Measurements from ENCODE around the gene ZNF878. TPM values are rescaled to one million over a fixed set of nuclear protein-coding genes. Genes with fewer than 3 reads are reported as not detected.

ZNF878 gene
- polyA plus RNA-seq, 3 donors: 1.1 to 1.4 (median 1.3) TPM

GRCh38 chr19:12035220-12036172, 17.3 kb downstream of the ZNF878 start, which contains the start of gene ZNF433:
Gene ZNF433, minus strand, starts transcription at chr19:12035679. Its CDS starts 140 bp downstream, at chr19:12035539.
- DNase-seq (ENCODE audit: low read depth in 3 of 3, low spot score in 2 of 3): peak; percentile 88 to 90 (median 88)

- peak in 1 of 3 donors; percentile 19 for DNase-seq (ENCODE audit: low read depth in 3 of 3, low spot score in 2 of 3)
Measured at GRCh38 chr19:12034620-12035019, 18.1 kb downstream of the ZNF878 start.

GRCh38 chr19:12034198-12034597, 18.6 kb downstream of the ZNF878 start:
- peak in 2 of 3 donors; percentile 19 to 37 for DNase-seq (ENCODE audit: low read depth in 3 of 3, low spot score in 2 of 3)

- DNase-seq (ENCODE audit: low read depth in 3 of 3, low spot score in 2 of 3): no peak
Measured at GRCh38 chr19:12015753-12016116, 37.0 kb downstream of the ZNF878 start.

- no peak for DNase-seq (ENCODE audit: low read depth in 3 of 3, low spot score in 2 of 3)
Measured at GRCh38 chr19:12015015-12015752, 37.6 kb downstream of the ZNF878 start.

- DNase-seq (ENCODE audit: low read depth in 3 of 3, low spot score in 2 of 3): no peak
Measured at GRCh38 chr19:12000152-12000981, 52.4 kb downstream of the ZNF878 start.

- no peak for DNase-seq (ENCODE audit: low read depth in 3 of 3, low spot score in 2 of 3)
Measured at GRCh38 chr19:11995174-11995573, 57.6 kb downstream of the ZNF878 start.

Other genes with a start within 250 kb of the ZNF878 start
- 10 to 100 TPM; 13.2 to 13.6 (median 13.3) TPM for gene ZNF440, start 238.7 kb downstream of the ZNF878 start, polyA plus RNA-seq (ENCODE audit: insufficient read length in 3 of 3)
- 10 to 100 TPM; 20.6 to 22.1 (median 20.9) TPM for gene ZNF439, start 204.2 kb downstream of the ZNF878 start, polyA plus RNA-seq (ENCODE audit: insufficient read length in 3 of 3)
- gene ZNF69, start 165.2 kb downstream of the ZNF878 start, polyA plus RNA-seq (ENCODE audit: insufficient read length in 3 of 3): 10 to 100 TPM; 16.3 to 16.8 (median 16.4) TPM
- gene ZNF700, start 127.9 kb downstream of the ZNF878 start, polyA plus RNA-seq (ENCODE audit: insufficient read length in 3 of 3): 10 to 100 TPM; 16.6 to 17.9 (median 17.5) TPM
- gene ZNF763, start 87.9 kb downstream of the ZNF878 start, polyA plus RNA-seq (ENCODE audit: insufficient read length in 3 of 3): 10 to 100 TPM in 1 of 3 donors, 1 to 10 TPM in 2; 7.2 to 10.3 (median 9.1) TPM
- 10 to 100 TPM; 15.4 to 18.2 (median 17.4) TPM for gene ZNF433, start 17.3 kb downstream of the ZNF878 start, polyA plus RNA-seq (ENCODE audit: insufficient read length in 3 of 3)
- 10 to 100 TPM; 30.0 to 34.0 (median 32.9) TPM for gene ZNF844, start 11.8 kb upstream of the ZNF878 start, polyA plus RNA-seq (ENCODE audit: insufficient read length in 3 of 3)
- gene ZNF20, start 87.4 kb upstream of the ZNF878 start, polyA plus RNA-seq (ENCODE audit: insufficient read length in 3 of 3): 1 to 10 TPM; 6.3 to 7.1 (median 6.9) TPM
- gene ZNF625, start 103.8 kb upstream of the ZNF878 start, polyA plus RNA-seq (ENCODE audit: insufficient read length in 3 of 3): 10 to 100 TPM; 14.2 to 17.4 (median 16.6) TPM
- gene ZNF136, start 110.1 kb upstream of the ZNF878 start, polyA plus RNA-seq (ENCODE audit: insufficient read length in 3 of 3): 10 to 100 TPM; 19.5 to 21.4 (median 20.2) TPM
- gene ZNF44, start 241.9 kb upstream of the ZNF878 start, polyA plus RNA-seq (ENCODE audit: insufficient read length in 3 of 3): 10 to 100 TPM; 46.4 to 56.1 (median 48.3) TPM